AG04449 (cell line): ENCODE data around the gene AKR1B1.

Source experiments
- CTCF ChIA-PET: fragments of 350-600 bp; formaldehyde crosslinking; extraction: SDS; loops from one replicate; lab custom pipeline; 2021; ENCODE audit warnings: antibody characterized with exemption; lab: Yijun Ruan, JAX
- POLR2A ChIA-PET: fragments of 400-600, 350-600 bp; formaldehyde crosslinking; extraction: SDS; loops from one replicate; lab custom pipeline; 2020; ENCODE audit warnings: antibody characterized with exemption, inconsistent platforms; lab: Yijun Ruan, JAX
- DNase-seq: peaks from one replicate; pipeline ENCODE4 v3.0.0-alpha.2; 2010; ENCODE audit warnings: low read depth, low spot score
- H3K4me3 ChIP-seq: 2 replicates; pipeline ENCODE4 v1.5.1; 2011; ENCODE audit warnings: low read depth, mild to moderate bottlenecking, control low read depth, low read length
- TF ChIP-seq, protein P1 (sequence below): IDR thresholded peaks from one replicate; pipeline ENCODE4 v1.5.1; 2011; ENCODE audit warnings: mild to moderate bottlenecking, moderate library complexity, low read length, control low read depth, inconsistent platforms; ENCODE audit not compliant: insufficient read depth; ENCODE audit errors: missing control alignments

Gene AKR1B1

GRCh38 chr7:134459981-134460380 lies 1.1 kb upstream of the AKR1B1 start:
- ChIA-PET CTCF (interaction anchor here (1.4 to 7.9 kb wide), 8 partner anchors 10 to 148 kb away, joined by 3 to 64 read pairs (median 28); no protein-coding TSS in a partner anchor), POLR2A (no interaction called here)
- DNase-seq = no peak
- TF ChIP-seq, protein P1, sequence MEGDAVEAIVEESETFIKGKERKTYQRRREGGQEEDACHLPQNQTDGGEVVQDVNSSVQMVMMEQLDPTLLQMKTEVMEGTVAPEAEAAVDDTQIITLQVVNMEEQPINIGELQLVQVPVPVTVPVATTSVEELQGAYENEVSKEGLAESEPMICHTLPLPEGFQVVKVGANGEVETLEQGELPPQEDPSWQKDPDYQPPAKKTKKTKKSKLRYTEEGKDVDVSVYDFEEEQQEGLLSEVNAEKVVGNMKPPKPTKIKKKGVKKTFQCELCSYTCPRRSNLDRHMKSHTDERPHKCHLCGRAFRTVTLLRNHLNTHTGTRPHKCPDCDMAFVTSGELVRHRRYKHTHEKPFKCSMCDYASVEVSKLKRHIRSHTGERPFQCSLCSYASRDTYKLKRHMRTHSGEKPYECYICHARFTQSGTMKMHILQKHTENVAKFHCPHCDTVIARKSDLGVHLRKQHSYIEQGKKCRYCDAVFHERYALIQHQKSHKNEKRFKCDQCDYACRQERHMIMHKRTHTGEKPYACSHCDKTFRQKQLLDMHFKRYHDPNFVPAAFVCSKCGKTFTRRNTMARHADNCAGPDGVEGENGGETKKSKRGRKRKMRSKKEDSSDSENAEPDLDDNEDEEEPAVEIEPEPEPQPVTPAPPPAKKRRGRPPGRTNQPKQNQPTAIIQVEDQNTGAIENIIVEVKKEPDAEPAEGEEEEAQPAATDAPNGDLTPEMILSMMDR = no peak
- no peak overlapping the region for H3K4me3 ChIP-seq

DNA sequence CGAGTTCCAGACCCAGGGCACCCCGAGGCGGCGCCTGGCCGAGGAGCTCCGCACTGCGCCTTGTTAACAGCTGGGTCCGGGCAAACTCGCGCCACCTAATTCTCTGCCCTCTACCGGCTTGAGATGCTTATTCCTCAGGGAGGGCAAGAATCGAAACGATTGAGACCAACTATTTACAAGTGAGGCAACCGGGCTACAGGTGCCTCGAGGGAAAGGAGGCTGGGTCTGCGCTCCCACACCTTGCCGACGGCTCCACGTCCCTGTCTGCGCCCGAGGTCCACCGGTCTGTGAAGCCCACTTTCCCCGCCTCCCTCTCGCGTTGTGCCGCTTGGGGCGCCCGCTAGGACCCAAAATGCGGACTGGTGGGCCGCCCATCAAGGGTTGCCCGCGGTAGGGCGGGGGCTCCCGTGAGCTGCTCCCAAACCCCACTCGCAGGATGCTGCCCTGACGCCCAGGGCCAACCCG lies 527 bp downstream of the AKR1B1 start:
- TF ChIP-seq, protein P1 = peak; percentile 44
- H3K4me3 ChIP-seq = peak overlapping the region; percentile 91
- ChIA-PET POLR2A (interaction anchor here (0.6 to 1.3 kb wide), 3 partner anchors 10 to 272 kb away, joined by 3 to 5 read pairs (median 3); no protein-coding TSS in a partner anchor), CTCF (interaction anchor here (0.7 to 7.9 kb wide), 11 partner anchors 10 to 150 kb away, joined by 3 to 64 read pairs (median 11); no protein-coding TSS in a partner anchor)
- no peak for DNase-seq

GRCh38 chr7:134457210-134457609 lies 1.7 kb downstream of the AKR1B1 start:
- H3K4me3 ChIP-seq = no peak overlapping the region
- POLR2A ChIA-PET = no interaction called here
- CTCF ChIA-PET = interaction anchor here (0.6 to 7.9 kb wide), 10 partner anchors 9 to 561 kb away, joined by 3 to 64 read pairs (median 9); no protein-coding TSS in a partner anchor
- no peak for DNase-seq
- TF ChIP-seq, protein P1 = no peak

DNA sequence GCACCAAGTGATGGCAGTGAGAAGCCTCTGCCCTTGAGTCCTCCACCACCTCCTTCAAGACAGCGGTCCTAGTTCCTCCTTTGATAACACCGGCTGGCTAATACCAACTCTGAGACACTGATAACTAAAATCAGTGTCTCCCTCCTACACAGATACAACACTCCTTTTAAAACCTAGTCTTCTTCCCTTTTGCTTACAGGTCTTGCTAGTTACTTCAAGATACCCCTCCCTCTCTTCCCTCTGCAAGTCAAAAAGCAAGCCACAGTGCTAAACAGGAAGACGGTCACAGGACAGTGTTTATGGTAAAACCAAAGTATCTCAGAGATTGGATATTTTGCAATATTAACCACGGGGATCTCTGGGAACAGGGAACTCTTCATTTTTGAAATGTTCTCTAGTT lies 4.6 kb downstream of the AKR1B1 start:
- DNase-seq = no peak
- ChIA-PET POLR2A (no interaction called here), CTCF (interaction anchor here (1.1 to 1.2 kb wide), 2 partner anchors 8 to 60 kb away, joined by 3 to 6 read pairs; no protein-coding TSS in a partner anchor)
- TF ChIP-seq, protein P1 = no peak
- no peak overlapping the region for H3K4me3 ChIP-seq

GRCh38 chr7:134453518-134453917 lies 5.4 kb downstream of the AKR1B1 start:
- ChIA-PET CTCF (interaction anchor here (1.1 to 1.6 kb wide), 3 partner anchors 9 to 61 kb away, joined by 3 to 9 read pairs (median 6); no protein-coding TSS in a partner anchor), POLR2A (no interaction called here)
- TF ChIP-seq, protein P1 = no peak
- H3K4me3 ChIP-seq = no peak overlapping the region
- DNase-seq = no peak

- POLR2A ChIA-PET = no interaction called here
- CTCF ChIA-PET = interaction anchor here (0.6 to 1.6 kb wide), 4 partner anchors 20 to 62 kb away, joined by 3 to 9 read pairs (median 4); no protein-coding TSS in a partner anchor
- H3K4me3 ChIP-seq = no peak overlapping the region
- TF ChIP-seq, protein P1 = no peak
- no peak for DNase-seq
Measured at GRCh38 chr7:134452991-134453473, 5.9 kb downstream of the AKR1B1 start.
